Measurements from ENCODE around the gene ZNF253.
"Not testable (repeated sequence)": the region's sequence is repeated elsewhere in the genome, so short reads cannot be mapped to it uniquely, and the experiment has no call there.

ZNF253 gene

DNA sequence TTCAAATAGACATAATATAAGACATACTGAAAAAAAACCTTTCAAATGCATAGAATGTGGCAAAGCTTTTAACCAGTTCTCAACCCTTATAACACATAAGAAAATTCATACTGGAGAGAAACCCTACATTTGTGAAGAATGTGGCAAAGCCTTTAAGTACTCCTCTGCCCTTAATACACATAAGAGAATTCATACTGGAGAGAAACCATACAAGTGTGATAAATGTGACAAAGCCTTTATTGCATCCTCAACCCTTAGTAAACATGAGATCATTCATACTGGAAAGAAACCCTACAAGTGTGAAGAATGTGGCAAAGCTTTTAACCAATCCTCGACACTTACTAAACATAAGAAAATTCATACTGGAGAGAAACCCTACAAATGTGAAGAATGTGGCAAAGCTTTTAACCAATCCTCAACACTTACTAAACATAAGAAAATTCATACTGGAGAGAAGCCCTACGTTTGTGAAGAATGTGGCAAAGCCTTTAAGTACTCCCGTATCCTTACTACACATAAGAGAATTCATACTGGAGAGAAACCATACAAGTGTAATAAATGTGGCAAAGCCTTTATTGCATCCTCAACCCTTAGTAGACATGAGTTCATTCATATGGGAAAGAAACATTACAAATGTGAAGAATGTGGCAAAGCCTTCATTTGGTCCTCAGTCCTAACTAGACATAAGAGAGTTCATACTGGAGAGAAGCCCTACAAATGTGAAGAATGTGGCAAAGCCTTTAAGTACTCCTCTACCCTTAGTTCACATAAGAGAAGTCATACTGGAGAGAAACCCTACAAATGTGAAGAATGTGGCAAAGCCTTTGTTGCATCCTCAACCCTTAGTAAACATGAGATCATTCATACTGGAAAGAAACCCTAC lies 68.0 kb downstream of the ZNF253 start:
- not testable (repeated sequence) for H3K4me1 Mint-ChIP-seq (ENCODE audit: low read depth); H3K4me3 Mint-ChIP-seq; H3K27me3 Mint-ChIP-seq; H3K27ac Mint-ChIP-seq
- peaks cover 28% of the 10 kb centered on the region for H3K36me3 Mint-ChIP-seq
- H3K9me3 Mint-ChIP-seq (ENCODE audit: low read depth): peaks cover 30% of the 10 kb centered on the region

DNA sequence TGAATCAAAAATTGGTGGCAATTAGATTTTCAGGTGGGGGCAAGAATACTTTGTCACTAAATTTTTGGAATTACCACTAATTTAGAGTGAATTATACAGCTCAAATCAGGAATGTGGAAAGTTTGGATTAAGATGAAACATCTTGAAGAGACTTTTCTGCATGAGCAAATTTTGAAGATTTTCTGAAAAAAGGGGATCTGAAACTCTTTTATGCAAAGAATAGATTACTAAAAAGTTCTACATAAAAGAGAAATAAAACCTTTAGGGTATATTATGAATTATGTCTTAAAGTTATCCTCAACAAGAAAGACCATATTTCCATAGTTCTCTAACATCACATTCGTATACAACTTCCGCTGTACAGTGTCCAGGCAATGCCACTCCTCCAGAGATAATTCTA lies 71.7 kb downstream of the ZNF253 start:
- Mint-ChIP-seq H3K27me3 (no peaks in the 10 kb centered on the region), H3K27ac (no peak overlapping the region), H3K4me1 (ENCODE audit: low read depth) (no peaks in the 10 kb centered on the region), H3K4me3 (no peak overlapping the region), H3K9me3 (ENCODE audit: low read depth) (peaks cover 38% of the 10 kb centered on the region), H3K36me3 (peaks cover 19% of the 10 kb centered on the region)

DNA sequence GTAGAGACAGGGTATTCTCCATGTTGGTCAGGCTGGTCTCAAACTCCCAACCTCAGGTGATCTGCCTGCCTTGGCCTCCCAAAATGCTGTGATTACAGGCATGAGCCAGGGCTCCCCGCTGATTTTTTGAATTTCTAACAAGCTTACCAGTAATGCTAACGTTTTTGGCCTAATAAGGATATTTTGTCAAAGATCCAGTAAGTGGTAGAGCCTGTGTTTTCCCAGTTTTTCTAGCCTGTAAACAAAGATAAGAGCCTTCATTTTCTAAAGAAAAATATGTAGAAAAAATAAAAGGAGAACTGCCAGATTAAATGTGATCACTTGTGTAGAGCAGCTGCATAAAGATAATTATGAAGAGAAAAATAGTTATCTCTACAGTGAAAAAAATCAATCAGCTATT lies 72.8 kb downstream of the ZNF253 start:
- Mint-ChIP-seq H3K27ac (no peak overlapping the region), H3K4me1 (ENCODE audit: low read depth) (no peaks in the 10 kb centered on the region), H3K36me3 (peaks cover 12% of the 10 kb centered on the region), H3K4me3 (no peak overlapping the region), H3K9me3 (ENCODE audit: low read depth) (peaks cover 40% of the 10 kb centered on the region), H3K27me3 (no peaks in the 10 kb centered on the region)

DNA sequence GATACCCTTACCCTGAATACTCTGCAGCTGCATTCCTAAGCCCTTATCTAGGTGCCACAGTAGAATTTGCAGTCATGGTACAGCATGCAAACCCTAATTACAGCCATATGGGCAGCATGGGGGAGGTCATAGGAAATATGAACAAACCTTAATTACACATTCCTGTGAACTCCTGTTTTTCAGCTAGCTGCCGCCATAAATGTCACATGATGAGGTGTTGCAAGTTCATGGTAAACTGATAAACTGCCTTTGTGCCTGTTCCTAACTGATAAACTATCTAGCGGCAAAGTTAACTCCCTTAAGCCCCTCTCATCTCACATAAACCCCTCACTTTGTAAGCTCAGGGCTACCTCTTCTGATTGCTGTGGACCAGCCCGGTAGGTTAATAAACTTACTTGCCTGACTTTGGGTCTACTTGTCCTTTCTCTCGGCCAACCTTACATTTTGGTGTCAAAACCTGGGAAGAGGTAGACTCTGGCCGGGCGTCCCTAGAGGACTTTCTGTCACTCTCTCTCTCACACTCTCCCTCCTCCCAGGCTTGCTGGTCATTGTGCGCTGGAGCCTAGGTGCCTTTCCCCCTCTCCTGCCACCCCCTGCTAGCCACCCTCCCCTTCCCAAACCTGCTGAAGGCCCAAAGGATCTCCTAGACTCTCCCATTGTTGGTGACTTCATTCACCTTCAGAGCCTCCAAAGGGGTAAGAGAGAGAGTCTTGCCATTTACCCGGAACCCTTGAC lies 78.3 kb downstream of the ZNF253 start:
- Mint-ChIP-seq H3K36me3 (peaks cover 10% of the 10 kb centered on the region), H3K27ac (no peak overlapping the region), H3K4me1 (ENCODE audit: low read depth) (no peaks in the 10 kb centered on the region), H3K9me3 (ENCODE audit: low read depth) (peaks cover 29% of the 10 kb centered on the region), H3K4me3 (no peak overlapping the region), H3K27me3 (no peaks in the 10 kb centered on the region)
